ENCODE data around the gene CPM. TPM values are rescaled to one million over a fixed set of nuclear protein-coding genes. Genes with fewer than 3 reads are reported as not detected.

Gene CPM
- total RNA-seq, 1 donor from 2014 or later: 41.7 TPM

DNA sequence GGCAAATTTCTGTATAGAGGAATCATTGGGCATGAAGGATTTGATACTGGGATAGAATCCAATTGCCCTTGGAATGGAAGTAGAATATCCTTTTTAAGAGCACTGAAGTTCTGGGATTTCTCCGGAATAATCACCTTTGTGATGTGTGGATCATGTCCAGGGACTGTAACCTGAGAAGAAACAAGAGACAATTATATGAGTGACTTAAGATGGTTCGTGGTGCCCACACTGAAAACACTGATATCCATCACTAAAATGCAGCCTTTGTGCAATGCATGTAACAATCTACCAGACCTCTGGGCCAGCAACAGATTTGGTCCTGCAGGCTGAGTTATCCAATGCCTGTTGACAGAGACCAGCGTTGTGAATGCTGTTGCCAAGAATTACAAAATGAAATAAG lies 76.5 kb downstream of the CPM start:
- H3K4me3 ChIP-seq (ENCODE audit: low read depth, low read length): no peak overlapping the region
- no peak for DNase-seq (ENCODE audit: low read depth)
- no peak for TF ChIP-seq CTCF (conservative IDR thresholded peaks at IDR 0.05; ENCODE audit: low read depth, low read length)

- no peak for DNase-seq (ENCODE audit: low read depth)
- TF ChIP-seq CTCF (conservative IDR thresholded peaks at IDR 0.05; ENCODE audit: low read depth, low read length): no peak
- no peak overlapping the region for H3K4me3 ChIP-seq (ENCODE audit: low read depth, low read length)
These were observed 77.2 kb downstream of the CPM start for GRCh38 chr12:68855771-68856170.

DNA sequence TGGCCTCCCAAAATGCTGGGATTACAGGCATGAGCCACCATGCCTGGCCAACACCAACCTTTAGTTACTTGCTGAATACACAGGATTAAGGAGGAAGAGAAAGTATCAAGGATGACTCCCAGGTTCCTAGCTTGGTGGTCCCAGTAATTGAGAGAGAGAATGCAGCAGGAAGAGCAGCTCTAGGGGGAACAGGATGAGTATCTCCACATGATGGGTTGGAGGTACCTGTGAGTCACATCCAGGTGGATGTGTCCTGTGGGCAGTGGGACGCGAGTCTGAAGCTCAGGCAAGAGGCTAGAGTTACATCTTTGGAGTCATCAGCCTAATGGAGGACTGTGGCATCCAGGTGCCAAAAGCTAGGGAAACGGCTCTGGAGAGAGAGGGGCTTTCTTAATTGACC lies 77.9 kb downstream of the CPM start:
- TF ChIP-seq CTCF (conservative IDR thresholded peaks at IDR 0.05; ENCODE audit: low read depth, low read length): no peak
- DNase-seq (ENCODE audit: low read depth): no peak
- H3K4me3 ChIP-seq (ENCODE audit: low read depth, low read length): no peak overlapping the region

DNA sequence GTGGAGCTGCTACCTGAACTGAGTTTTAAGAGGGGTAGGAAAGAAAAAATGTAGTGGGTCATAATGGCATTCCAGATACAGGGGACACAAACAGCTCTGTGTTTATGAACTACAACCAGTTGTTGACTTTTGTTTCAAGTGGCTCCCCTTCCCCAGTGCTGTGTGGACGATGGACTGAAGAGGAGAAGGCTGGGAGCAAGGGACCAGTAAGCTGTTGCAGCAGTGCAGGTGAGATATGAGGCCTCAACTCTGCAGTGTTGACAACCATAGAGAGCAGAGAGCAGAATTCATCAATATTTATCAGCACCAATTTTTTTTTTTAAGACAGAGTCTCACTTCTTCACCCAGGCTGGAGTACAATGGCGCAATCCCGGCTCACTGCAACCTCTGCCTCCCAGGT lies 78.4 kb downstream of the CPM start:
- DNase-seq (ENCODE audit: low read depth): no peak
- no peak overlapping the region for H3K4me3 ChIP-seq (ENCODE audit: low read depth, low read length)
- no peak for TF ChIP-seq CTCF (conservative IDR thresholded peaks at IDR 0.05; ENCODE audit: low read depth, low read length)

DNA sequence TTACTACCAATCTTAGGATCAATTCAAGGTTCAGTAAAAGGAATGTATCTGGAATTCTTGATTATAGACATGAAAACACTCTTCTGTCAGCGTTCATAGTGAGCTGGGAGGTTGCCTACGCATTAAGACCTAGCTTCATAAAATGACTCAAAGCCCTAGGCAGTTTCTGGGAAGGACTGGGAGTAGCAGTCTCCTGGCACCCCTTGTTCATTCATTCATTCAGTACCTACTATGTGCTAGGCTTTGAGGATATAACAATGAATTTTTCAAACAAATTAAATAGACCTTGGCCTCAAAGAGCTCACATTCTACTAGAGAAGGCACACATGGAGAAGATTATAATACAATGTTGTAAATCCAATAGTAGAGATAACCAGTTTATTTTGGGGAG lies 78.9 kb downstream of the CPM start:
- H3K4me3 ChIP-seq (ENCODE audit: low read depth, low read length): no peak overlapping the region
- DNase-seq (ENCODE audit: low read depth): no peak
- TF ChIP-seq CTCF (conservative IDR thresholded peaks at IDR 0.05; ENCODE audit: low read depth, low read length): no peak

GRCh38 chr12:68853396-68854077 lies 79.4 kb downstream of the CPM start:
- TF ChIP-seq CTCF (conservative IDR thresholded peaks at IDR 0.05; ENCODE audit: low read depth, low read length): no peak
- H3K4me3 ChIP-seq (ENCODE audit: low read depth, low read length): no peak overlapping the region
- DNase-seq (ENCODE audit: low read depth): no peak

DNA sequence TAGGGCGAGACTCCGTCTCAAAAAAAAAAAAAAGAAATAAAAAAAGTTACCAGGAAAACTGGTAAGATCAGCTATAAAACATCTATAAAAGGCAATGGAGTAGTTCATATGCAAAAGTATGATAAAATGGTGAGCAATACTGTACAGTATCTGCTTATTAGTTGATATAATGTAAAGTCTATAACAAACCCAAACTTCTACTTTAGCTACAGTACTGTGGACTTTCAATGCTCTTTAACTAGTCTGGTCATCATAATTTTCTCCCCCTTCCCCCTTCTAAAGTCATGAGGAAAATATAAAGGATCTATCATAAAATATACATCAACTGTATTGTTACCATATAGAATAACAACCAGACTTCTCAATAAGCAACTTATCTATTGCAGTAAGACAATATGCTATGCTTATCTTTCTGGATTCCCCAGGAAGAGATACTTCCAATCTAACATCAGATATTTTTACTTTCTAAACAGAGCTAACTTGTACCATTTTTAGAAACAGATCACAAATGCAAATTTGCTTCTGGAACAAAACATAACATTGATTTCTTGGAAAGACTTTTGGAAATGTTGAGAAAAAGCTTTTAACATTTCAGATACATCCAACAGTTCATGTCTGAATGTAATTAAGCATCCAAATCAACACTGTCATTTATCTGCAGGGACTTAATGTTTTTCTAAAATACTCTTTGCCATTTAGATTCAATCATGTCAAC lies 81.2 kb downstream of the CPM start:
- no peak overlapping the region for H3K4me3 ChIP-seq (ENCODE audit: low read depth, low read length)
- TF ChIP-seq CTCF (conservative IDR thresholded peaks at IDR 0.05; ENCODE audit: low read depth, low read length): no peak
- no peak for DNase-seq (ENCODE audit: low read depth)
